Renal cortex interstitium (tissue), 11 donors: ENCODE data around the gene EMP2. TPM values are rescaled to one million over a fixed set of nuclear protein-coding genes. Genes with fewer than 3 reads are reported as not detected.

ENCODE experiments used
- DNase-seq, 11 donors: peaks; one replicate each; pipeline ENCODE4 v3.0.0-alpha.2; 2013; ENCODE audit warnings: low read depth in 9 of 11, low spot score in 4 of 11; ENCODE audit errors: extremely low read depth in 1 of 11
- polyA plus RNA-seq, 3 donors: library from polyadenylated mRNA; unstranded; fragments of 120-200 nt; gene quantifications; one replicate each; pipeline ENCODE4 v1.2.1, GENCODE V29; 2013; ENCODE audit not compliant: insufficient read length in 3 of 3

The EMP2 gene
- polyA plus RNA-seq, 3 donors: 20.7 to 25.8 (median 22.7) TPM

DNA sequence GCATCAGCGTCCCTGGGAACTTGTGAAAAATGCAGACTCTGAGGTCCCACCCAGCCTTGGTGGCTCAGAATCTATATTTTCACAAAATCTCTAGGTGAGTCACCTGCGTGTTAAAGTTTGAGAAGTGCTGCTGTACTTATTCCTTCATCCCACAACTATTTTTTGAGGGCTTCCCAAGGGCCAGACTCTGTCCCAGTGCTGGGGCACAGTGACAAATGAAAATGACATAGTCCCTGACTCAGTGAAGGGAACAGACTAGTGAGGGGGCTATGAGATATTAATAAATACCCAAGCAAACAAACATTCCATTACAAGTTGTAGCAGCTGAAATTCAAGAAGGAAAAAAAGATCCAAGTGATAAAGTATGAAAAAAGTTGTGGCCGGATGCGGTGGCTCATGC lies 9.9 kb upstream of the EMP2 start:
- no peak for DNase-seq

DNA sequence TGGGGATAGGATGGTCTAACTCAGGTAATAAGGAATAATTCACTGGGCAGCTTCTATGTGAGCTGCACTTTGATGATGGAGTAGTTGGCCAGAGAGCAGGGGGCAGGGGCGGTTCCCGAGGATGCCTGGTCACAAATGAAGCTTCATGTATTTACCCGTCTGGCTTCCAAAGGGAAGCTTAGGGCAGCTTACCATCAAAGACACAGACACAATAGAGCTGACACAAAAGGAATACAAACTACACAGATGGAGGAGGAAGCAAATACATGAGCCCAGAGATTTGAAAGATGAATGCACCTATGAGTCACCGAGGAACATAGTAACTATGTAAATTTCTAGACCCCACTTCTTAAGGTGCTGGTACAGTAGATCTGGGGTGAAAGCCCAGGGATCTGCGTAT lies 8.7 kb upstream of the EMP2 start:
- DNase-seq: no peak

DNA sequence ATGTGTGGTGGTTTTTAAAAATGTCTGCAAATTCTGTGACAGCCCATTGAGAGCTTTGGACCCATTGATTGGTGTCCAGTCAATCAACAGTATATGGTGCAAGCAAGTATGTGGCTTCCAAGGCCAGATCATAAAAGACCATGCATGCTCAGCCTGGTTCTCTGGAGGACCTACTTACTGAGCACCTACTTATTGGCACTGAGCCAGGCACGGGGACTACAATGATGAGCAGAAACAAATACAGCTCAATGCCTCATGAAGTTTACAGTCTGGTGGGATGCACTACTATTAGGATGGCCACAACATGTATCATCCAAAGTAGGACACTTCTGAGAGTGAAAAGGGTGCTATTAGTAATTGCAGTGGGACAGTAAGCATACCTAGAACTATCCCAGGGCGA lies 7.2 kb upstream of the EMP2 start:
- no peak for DNase-seq

- no peak for DNase-seq
Measured at GRCh38 chr16:10584981-10585438, 4.6 kb upstream of the EMP2 start.

DNA sequence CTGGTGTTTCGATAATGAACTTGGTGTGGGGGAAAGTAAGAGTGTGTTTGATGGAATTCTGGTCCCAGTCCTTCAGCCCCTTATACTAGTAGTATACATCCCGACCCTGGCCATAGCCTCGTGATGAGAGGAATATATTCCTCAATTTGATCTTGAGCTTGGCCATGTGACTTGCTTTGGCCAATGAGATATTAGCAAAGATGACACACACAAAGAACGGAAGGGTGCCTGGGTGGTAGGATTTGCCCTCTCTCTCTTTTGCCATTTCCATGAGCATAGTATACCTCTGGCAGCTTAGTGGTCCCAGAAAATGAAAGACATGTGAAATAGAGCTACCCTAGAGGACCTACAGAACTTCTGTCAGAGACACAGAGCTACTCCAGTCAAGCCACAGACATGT lies 2.9 kb upstream of the EMP2 start:
- DNase-seq: no peak

- DNase-seq: no peak
Measured at GRCh38 chr16:10581507-10581906, 1.1 kb upstream of the EMP2 start.

GRCh38 chr16:10580883-10581247 lies 467 bp upstream of the EMP2 start:
- DNase-seq: no peak

- no peak for DNase-seq
Measured at GRCh38 chr16:10579575-10579964, 828 bp downstream of the EMP2 start.

DNA sequence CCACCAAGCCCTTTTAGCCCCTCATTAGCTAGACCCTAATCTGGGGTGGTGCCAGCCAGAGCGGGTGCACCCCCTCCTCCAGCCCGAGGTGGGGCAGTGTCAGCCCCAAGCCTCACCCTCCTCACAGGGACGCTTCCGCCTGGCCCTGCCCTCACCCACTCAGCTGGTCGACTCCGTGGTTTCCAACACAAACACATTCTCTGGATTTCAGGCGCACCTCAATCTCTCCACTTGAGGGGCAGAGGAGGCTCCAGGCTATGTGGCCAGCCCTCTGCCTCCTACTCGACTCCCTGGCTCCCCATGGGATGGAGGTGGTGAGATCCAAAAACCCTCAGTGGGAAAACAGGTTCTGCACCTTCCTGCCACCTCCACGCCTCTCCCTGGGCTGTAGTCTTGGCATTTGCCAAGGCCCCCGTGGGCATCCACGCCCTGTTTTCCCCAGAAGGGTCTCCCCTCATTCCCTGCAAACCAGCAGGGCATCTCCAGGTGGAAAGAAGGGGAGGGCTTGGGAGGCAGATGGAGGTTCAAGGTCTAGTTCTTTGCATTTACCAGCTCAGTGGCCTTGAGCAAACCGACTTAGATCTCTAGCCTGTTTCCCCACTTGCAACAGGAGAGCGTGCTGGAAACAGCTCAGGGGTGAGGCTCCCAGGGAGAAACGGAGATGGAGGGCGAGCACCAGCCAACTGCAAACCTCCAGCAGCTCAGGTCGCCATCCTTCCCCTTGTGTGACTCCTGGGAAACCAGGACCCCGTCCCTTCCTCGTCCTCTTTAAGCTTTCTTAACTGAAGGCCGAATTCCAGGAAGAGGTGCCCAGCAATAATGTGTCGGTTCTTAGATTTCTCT lies 1.7 kb downstream of the EMP2 start:
- DNase-seq: no peak

DNA sequence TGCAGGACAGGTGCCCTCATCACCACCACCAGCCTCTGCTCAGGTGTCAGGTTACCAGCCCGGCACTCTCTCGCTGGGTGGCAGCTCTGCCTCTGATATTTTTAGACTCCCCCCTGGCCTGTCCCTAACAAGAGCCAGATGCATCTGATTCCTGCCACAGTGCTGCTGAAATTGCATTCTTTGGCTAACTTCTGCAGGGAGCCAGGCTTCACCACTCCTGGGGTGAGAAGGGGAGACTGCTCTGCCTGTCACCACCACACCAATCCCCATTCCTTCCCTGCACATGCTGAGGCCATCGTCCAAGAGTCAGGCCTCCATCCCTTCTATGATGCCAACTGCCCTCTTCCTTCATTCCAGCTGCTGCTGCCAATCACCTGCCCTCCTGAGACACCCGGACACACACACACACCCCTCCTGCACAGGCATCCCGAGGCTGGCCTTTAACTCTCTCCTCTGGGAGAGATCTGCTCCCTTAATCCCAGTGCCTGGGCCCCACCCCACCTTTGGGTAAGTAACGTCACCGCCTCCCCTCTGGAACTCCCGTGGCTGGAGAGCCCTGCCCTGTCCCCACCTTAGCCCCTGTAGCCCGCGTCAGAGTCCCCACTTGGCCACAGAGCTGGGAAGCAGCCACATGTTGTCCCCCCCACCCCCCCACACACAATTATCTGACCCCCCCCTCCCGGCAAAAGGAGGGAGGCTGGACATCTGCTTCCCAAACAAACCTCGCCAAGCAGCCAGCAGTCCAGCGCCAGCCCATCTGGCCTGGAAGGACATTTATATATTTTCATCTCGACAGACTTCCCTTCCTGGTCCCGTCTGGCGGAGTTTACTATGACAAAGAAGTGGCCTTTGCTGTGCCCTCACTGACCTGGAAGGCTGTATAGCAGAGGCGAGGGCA lies 2.8 kb downstream of the EMP2 start:
- DNase-seq: no peak

DNA sequence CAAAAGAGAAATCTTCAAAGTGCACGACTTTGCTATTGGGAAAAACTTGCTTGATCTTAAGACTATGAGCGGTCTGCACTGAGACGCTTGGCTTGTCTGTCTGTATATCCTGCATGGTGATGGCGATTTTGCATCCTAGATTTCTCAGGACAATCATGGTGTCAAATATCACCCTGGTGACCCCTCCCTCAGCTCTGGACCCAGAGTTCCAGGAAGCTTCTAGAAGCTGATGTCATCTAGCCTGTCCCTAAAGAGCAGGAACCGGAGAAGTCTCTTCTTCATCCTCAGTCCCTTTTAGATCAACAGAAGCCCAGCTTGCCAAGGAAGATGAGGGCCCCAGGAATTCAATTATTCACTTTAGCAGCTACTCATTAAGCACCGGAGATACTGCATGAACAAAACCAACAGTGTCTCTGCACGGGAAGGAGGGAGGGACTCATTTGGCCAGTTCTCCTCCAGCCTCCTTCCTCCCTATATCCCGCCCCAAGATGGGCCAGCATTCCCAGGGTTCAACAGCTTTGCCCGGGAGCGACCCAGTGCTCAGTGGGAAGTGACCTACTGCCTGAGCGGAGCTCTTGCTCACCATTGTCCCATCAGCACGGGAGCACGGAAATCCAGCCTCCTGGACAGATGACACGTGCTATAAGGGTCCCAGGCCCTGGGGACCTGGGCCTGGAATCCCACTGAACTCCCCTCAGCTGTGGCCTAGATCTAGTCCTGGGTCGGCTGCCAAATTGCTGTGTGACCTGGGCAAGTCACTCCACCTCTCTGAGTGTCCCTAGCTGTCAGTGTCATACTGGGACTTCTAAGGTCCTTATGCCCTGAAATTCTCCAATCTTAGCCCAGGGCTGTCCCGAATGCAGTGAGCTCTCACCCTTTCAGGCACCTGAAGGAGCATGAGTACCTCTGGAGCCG lies 3.8 kb downstream of the EMP2 start:
- DNase-seq: no peak

DNA sequence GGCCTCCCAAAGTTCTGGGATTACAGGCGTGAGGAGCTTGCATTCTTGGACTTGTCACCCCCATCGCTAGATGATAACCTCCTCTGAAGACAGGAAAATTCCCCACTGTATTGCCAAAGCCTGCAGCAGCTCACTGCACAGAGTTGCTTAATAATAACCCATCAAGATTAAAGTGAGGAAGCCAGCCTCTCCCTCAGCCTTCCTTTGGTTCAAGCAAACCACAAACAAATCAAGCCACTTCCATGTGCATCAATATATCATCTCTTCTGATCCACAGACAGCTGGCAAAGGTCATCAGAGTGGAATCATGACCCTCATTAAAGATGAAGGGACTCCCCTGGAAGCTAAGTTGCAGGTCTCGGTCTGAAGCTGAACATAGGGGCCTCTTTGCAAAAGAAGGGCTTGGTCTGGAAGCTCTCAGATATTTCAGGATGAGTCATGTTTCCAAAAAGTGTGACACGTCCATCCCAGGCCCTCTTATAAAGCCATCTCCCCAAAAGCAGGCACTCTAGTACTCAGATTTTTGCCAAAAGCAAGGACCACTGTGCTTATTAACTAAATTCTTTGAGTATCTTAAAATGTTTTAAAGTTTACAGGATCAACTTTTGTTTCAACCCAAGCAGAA lies 4.8 kb downstream of the EMP2 start:
- no peak for DNase-seq

- DNase-seq: no peak
Measured at GRCh38 chr16:10572611-10573010, 7.8 kb downstream of the EMP2 start.

- DNase-seq: no peak
Measured at GRCh38 chr16:10571354-10571753, 9.0 kb downstream of the EMP2 start.

DNA sequence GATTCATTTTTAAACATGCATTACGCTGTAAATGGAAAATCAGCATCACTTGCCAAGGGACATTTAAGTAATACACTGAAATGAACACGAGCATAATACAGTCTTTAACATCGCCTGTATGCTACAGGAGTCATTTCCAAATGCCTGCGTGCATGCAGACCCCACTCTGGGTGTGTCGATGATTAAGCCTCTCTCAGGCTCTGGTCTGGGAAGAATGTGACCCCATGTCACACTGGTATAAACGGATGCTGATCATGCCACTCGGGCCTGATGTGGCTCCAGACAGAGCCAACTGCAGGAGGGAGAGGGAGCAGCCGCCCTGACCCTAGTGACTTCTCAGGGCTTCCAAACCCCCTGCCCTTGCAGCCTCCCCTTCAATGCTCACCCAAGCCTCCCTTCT lies 10.8 kb downstream of the EMP2 start:
- DNase-seq: no peak

GRCh38 chr16:10566613-10567012 lies 13.8 kb downstream of the EMP2 start:
- DNase-seq: no peak

DNA sequence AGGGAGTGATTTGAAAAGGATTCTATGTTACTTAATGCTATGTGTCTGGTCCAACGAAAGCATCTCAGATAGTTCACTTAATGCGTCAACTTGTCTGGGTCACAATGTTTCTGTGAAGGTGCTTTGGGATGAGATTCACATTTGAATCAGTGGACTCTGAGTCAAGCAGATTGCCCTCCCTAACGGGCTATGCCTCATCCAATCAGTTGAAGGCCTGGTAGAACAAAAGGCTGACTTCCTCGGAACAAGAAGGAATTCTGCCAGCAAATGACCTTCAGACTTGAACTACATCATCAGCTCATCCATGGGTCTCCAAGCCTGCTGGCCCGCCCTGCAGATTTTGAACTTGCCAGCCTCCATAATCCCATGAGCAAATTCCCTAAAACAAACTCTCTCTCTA lies 15.2 kb downstream of the EMP2 start:
- no peak for DNase-seq

GRCh38 chr16:10564591-10564990 lies 15.8 kb downstream of the EMP2 start:
- no peak for DNase-seq

DNA sequence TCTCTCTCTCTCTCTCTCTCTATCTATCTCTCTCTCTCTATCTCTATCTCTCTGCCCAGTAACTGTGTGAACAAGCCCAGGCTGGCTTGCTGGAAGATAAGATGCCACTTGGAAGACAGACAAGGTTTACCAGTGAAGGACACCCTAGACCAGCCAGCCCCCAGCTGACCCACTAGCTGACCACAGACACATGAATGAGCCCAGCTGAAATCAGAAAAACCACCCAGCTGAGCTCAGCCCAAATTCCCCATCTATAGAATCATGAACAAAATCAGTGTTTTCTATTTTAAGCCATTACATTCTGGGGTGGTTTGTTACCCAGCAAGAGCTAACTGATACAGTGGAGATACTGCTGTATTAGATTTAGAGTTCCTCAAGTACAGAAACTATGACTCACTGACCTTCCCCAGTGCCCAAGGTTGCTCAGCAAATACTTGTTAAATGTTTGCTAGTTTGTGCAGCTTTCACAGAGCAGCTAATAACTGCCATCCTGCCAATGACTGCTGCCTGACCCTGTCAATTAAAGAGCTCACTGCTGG lies 18.0 kb downstream of the EMP2 start:
- DNase-seq: no peak
